HG03565 (cell line): ENCODE data around the gene DYNLRB1.
A peak's percentile ranks its signal among the peaks of the same experiment; 100 is the strongest.
"Not testable (repeated sequence)": the region's sequence is repeated elsewhere in the genome, so short reads cannot be mapped to it uniquely, and the experiment has no call there.

ENCODE experiments used
- ATAC-seq: cut with Tn5 transposase; IDR thresholded peaks from one replicate; pipeline ENCODE4 v1.9.1; 2021; ENCODE audit warnings: mild to moderate bottlenecking, moderate library complexity; ENCODE audit not compliant: unreplicated experiment

The DYNLRB1 gene

DNA sequence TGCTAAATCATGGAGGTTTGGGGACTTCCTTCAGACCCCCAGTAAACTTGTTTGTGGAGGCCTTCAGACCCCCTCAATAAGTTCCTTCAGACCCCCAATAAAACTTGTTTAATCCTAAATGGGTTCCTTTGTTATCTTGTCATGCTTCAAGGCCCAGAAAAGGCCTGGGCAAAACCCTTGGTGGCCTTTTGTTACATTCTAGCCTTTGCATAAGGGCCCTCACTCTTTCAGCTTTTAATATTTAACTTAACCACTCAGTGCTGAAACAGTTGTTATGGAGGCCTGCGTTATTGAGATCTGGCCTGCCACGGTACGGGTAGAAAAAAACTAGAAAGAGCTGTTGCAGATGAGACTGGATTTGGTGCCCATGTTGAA lies 4.3 kb upstream of the DYNLRB1 start:
- no peak for ATAC-seq

DNA sequence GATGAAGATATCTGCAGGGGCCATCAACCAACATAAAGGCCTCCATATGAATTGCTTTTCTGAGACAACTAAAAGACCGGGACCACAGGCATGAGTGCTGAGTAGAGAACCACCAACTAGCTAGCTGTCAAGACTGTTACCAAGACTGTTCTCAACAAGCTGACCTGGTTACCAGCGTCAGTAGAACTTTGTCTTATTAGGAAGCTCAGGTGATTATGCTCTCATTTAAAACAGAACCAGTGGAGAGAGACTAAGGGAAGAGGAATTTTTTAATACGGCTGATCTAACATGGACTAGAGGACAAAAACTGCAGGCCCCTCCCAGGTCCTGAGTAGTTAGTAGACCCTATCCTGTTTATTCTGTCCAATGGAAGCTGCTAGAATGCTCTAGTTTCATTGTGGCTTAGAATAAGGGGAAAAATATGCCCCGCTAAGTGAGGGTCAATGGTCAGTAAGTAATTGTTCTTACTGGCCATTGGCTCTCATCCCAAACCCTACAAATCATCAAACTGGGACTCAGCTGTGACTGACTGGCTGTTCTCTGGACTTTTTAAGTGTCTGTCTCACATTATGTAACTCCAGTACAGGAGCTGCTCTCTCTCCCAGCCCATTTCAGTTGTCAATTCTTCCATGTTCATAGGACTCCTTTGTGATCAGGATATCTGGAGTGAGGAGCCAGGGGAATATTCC lies 3.8 kb upstream of the DYNLRB1 start:
- no peak for ATAC-seq

DNA sequence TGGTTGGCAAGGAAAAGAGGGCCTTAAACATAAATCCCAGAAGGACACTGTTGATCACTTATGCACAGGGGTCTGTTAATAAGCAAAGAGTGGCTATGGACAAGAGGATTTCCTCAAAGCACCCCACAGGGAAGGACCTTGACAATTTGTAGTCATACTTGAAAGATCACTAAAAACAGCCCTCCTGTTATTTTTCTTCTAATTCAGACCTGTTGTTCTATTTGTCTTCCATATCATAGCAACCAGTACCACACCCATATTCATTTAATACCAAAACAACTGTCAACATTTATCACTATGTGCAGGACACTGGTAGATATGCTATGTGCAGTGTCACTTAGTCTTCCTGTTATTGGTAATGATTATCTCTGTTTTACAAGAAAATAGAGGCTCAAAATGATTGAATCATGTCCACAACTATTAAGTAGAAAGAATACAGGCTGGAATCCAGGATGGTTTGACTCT lies 3.2 kb upstream of the DYNLRB1 start:
- ATAC-seq, result no peak

DNA sequence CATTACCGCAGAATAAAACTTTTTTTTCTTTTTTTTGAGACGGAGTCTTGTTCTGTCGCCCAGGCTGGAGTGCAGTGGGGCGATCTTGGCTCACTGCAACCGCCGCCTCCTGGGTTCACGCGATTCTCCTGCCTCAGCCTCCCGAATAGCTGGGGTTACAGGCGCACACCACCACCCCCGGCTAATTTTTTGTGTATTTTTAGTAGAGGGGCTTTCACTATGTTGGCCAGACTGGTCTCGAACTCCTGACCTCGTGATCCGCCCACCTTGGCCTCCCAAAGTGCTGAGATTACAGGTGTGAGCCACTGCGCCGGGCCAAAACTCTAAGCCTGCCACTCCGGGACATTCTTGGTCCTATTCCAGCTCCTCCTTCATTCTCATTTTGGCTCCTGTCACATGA lies 2.2 kb upstream of the DYNLRB1 start:
- ATAC-seq, result not testable (repeated sequence)

DNA sequence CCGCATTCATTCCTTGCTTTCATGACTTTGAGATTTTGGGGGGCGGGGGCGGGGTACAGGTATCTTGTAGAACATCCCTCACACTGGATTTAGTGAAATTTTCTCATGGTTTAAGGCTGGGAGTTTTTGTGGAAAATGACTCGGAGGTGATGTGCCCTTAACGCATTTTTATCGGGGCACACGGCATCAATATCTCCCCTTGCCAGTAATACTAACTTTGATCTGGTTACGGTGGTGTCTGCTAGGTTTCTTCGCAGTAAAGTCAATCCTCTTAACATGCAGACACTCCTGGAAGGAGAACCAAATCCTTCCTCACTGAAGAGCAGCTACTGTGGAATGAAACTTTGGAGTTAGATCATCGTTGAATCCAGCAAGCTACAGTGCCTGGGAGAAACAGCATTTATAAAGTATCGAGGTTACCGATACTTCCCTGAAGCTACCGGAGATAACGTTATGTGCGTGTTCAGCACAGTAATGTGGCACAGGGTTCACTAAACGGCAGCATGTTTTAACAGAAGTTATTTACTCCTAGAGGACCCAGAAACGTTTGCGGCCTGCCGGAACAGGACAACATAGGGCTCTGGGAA lies 1.2 kb upstream of the DYNLRB1 start:
- ATAC-seq, result no peak

DNA sequence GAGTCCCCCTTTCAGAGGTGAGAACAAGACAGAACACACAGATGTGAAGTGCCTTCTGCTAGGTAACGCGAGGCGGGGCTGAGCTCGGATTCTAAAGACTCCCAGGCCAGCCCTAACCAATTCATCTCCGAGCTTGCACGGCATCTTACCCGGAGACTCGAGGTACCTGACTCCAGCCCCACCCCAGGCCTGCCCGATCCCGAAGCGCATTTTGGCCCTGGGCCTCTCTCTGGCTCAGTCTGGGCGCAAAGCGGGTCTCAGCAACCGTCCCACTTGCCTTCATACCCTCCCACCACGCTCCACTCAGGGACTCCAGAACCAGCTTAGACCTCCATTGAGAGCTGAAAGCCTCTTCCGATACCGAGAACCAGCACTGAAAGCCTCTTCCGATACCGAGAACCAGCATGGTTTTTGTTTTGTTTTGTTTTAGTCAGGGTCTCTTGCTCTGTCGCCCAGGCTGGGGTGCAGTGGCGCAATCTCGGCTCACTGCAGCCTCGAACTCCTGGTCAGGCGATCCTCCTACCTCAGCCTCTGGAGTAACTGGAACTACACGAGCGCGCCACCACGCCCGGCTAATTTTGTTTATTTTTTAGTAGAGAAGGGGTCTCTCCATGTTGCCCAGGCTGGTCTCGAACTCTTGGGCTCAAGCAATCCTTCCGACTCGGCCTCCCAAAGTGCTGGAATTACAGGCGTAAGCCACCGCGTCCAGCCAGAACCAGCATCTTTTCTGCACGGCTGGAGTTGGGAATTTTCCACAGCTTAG lies 557 bp upstream of the DYNLRB1 start:
- ATAC-seq, result peak; percentile 34

DNA sequence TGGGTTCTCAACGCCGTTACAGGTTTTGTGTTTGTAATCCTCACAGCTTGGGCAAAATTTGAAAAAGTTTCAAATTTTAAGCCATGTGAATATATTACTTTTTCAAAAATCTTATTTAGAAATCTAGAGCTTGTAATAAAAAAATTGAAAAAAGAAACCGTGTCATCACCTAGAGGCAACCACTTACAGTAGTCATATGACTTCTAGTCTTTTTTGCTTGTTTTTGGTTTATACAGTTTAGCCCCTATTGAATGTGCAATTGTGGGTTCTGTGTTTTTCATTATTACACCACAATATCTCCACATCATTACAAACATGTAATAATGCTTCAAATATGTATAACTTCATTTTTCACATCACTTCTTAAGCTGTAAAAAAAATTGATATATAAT lies 888 bp downstream of the DYNLRB1 start:
- no peak for ATAC-seq

DNA sequence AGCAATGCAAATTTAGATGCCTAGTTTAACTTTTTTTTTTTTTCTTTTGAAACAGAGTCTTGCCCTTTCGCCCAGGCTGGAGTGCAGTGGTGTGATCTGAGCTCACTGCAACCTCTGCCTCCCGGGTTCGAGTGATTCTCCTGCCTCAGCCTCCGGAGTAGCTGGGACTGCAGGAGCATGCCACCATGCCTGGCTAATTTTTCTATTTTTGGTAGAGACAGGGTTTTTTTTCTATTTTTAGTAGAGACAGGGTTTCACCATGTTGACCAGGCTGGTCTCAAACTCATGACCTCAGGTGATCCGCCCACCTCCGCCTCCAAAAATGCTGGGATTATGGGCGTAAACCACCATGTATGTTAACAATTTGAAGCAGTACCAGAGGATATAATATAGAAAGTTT lies 2.6 kb downstream of the DYNLRB1 start:
- ATAC-seq, result not testable (repeated sequence)

DNA sequence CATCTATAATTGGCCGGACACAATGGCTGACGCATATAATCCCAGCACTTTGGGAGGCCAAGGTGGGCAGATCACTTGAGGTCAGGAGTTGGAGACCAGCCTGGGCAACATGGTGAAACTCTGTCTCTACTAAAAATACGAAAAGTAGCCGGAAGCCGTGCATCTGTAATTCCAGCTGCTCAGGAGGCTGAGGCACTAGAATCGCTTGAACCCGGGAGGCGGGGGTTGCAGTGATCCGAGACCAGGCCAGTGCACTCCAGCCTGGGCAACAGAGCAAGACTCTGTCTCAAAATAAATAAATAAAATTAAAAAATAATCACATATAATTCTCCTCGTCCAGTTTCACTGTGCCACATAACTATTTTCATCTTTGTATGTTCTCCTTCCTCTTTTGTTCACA lies 3.6 kb downstream of the DYNLRB1 start:
- not testable (repeated sequence) for ATAC-seq

DNA sequence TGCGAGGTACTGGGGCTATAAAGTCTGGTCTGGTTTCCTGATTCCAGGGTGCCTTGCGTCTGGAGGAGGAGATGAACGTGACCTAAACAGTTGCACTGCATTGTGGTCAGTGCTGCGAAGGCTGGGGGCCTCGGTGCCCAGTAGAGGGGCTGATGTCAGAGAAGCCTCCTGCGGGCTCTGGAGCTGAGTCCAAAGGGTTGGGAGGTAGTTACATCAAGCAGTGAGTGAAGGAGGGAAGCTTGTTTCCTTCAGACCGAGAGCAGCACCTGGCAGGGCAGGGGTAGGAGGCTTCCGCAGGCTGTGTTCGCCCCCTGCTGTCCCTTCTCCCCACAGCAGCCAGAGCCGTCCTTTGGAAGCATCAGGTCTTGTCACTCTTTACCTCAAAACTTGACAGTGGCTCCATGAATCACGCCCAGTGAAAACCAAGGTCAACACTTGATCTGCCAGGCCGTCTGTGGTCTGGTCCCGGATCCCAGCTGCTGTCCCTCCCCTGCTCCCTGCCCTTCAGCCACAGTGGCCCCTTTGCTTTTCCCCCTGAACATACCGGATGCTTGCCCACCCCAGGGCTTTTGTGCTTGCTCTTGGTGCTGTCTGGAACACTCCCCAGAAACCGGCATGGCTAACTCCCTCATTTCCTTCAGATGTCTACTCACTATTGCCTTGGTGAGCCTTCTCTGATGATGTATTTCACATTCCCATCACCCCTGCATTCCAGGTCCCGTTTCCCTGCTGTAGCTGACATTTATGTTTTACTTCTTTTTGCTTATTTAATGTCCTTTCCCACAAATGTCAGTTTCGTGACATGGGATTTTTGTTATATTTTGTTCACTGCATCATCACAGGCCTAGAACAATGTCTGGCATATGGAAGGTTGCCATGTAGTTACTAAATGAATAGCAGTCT lies 7.0 kb downstream of the DYNLRB1 start:
- ATAC-seq, result no peak

DNA sequence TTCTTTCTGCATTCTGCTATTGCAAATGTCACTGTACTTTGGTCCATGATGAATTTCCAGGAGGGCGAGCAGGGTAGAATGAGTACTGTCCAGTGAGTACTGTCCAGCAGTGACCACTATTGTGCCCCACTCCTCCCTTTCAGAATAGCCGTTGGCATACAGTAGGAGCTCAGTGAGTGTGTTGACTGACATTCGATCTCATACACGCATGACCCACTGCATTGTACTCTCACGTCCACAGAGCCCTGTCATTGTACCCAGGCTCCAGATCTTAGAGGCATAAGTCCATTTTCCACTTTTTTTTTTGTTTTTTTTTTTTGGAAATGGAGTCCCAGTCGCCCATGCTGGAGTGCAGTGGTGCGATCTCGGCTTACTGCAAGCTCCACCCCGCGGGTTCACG lies 8.2 kb downstream of the DYNLRB1 start:
- no peak for ATAC-seq

DNA sequence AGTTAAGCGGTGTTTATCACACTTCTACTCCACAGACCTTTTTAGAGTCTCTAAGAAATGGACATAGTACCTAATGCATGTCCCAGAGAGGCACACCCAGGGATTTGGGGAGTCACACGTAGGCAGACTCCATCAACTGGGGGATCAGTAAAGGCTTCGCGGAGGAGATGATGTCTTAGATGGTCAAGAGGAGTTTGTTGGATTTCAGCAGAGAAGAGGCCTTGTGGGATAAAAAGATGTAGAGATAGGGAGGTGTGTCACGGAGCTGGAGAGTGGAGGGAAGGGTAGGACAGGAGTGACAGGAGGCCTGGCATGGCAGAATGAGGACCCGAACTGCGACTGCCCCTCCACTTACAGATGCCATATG lies 9.1 kb downstream of the DYNLRB1 start:
- no peak for ATAC-seq

DNA sequence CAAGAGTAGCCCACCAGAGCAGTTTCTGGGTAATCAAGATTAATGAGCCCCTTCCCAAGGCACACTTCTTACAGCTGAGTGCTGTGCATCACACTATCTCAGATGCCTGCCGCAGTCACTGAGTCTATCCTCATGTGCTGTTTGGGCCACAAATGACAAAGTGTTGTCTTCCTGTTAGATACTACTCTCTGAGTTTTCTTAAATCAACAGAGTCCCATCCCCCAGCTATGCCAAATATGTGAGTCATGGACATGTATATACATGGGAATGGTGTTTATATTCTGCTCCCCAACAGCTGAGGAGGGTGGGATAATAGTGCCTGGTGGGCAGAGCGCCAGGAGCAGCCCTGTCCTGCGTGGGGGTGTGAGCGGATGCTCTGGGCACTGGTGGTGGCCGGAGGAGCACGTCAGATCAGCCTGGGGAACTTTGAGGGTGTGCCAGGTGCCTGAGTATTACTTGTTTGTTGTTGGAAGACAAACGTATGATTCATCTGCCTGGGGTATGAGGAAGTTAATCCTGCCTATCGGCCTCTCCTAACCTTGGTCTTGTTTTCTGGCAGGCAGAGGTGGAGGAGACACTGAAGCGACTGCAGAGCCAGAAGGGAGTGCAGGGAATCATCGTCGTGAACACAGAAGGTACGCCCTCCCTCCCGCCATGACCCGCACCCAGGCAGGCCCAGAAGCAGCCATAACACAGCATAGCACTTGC lies 9.6 kb downstream of the DYNLRB1 start:
- ATAC-seq, result no peak

DNA sequence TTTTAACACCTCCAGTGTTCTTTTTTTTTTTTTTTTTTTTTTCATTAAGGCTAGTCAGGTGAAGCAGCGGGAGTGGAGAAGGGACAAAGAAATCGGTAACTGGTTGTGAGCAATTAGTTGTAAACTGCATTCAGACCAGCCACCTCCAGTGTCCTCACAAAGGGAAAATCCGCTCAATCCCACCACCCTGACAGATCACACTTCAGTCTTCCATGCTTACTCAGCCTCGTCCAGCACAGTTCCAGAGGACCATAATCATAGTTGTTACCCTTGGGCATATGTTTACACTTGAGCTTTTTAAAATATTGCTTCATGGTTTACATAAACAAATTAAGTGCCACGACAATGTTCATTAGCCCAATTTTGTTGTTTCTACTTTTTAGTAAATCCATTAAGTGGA lies 10.2 kb downstream of the DYNLRB1 start:
- ATAC-seq, result no peak

DNA sequence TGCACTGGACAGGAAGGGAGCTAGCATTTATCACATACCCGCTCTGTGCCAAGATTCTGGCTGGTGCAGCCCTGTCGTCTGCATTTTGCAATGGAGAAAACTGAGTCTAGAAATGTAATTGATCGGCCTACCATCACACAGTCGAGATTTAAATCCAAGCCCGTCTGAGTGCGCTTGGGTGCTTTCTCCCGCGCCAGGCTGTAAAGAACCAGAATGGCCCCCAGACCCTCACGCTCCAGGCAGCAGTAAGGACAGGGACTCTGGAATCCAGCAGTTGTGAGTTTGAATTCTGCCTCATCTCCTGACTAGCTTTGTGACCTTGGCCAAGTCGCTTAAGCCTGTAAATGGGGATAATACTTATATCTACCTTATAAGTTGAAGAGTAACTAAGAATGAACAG lies 10.8 kb downstream of the DYNLRB1 start:
- no peak for ATAC-seq

DNA sequence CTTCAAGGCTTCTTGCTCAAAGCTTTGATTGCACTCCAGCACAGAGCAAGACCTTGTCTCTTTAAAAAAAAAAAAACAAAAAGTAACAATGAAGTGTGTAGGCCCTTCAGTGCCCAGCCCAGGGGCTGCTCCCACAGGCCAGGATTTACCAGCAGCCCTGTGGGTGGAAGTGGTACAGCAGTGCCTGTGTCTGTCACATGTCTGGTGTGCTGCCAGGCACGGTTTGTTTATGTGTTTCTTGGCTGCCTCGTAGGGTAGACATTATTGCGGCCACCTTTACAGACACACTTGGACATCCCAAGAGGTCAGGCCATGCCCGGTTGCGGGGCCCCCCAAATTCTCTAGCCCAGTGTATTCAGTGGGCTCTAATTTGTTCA lies 12.7 kb downstream of the DYNLRB1 start:
- ATAC-seq, result no peak

DNA sequence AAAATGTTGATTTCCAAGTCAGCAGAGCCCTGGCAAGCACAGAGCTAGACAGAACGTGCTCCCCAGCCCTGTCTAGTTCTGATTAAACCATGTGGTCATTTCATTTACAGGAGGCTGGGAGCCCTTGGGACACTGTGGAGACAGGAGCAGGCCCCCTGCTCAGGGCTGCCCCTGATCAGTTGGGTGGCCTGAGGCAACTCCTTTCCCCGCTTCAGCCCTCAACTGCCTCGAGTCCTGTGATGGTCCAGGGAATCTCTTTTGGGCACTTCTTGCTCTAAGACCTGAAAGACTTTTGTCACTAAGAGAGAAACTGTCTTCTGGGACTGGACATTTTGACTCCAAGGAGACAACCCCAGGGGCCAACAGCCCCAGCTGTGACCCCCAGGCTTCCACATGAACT lies 13.5 kb downstream of the DYNLRB1 start:
- ATAC-seq, result no peak

DNA sequence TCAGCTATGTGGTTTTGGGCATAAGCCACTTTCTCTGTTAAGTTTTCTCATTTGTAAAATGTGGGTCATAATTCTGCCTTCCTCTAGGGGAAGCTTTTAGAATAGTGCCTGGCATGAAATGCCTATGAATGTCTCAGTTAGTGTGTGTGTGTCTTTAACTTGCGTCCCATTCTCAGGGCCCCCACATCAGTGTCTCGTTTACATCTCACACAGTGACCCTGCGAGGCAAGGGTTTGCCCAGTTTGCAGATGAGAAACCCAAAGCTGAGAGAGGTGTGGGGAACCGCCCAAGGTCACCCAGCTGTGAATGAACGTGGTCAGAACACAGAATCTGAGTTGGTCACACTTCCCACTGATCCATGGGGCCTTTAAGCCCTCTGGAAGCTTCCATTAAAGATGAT lies 14.1 kb downstream of the DYNLRB1 start:
- no peak for ATAC-seq

DNA sequence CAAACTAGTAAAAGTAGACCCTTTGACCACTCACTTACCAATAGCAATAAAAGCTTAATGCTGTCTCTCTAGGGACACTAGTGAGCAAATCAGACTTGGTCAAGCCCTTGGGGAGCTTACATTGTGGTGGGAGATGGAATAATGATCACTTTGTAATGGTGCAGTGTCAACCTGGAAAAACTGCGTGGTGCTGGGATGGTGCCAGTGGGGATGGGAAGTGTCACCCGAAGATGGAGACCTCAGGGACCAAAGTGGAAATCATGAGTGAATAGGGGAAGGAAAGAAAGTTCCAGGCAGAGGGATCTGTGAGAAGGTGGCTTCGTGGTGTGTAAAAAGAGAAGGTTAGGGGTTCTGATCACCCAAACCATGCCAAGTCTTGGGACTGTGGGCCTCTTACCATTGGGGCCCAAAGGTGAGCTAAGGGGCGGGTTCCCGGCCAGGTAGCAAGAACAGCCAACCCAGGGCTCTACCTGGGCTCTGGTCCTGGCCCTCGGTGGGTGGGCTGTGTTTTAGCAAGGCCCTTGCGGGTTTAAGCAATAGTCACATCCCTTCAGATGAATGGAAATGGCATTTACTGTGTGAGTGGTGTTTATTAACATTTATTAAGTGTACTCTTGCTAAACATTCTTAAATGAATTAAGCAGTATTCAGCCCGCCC lies 15.5 kb downstream of the DYNLRB1 start:
- no peak for ATAC-seq

DNA sequence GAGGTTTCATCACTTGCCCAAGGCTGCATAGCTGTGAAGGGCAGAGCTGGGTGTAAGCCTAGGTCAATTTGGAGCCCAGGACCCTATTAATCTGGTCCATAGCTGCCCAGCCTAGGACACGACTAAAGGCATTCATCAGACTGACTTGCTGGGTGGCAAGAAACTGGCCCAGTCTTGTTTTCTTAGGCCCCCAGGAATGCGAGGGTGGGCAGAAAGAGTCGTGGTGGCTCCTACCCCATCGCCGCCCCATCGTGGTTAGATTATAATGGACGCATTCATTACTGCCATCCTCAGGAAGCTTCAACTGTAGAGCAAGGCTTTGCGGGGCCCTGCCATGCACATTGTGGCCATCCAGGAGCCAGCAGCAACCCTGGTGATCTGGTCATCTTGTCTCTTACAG lies 16.1 kb downstream of the DYNLRB1 start:
- ATAC-seq, result no peak
